K562 (cell line): ENCODE results near the gene FUCA1.

ENCODE experiments used
- POLR2G ChIP-seq: fragments of 200-400 bp; formaldehyde crosslinking; IDR thresholded peaks from 2 replicates; pipeline ENCODE4 v1.6.1; 2017; ENCODE audit warnings: low read depth, mild to moderate bottlenecking, antibody characterized with exemption, low read length, moderate library complexity
- TF ChIP-seq, protein P1 (sequence below): fragments of 450-650 bp; IDR thresholded peaks from 2 replicates; pipeline ENCODE4 v1.6.1; 2017; ENCODE audit warnings: antibody characterized with exemption

DNA sequence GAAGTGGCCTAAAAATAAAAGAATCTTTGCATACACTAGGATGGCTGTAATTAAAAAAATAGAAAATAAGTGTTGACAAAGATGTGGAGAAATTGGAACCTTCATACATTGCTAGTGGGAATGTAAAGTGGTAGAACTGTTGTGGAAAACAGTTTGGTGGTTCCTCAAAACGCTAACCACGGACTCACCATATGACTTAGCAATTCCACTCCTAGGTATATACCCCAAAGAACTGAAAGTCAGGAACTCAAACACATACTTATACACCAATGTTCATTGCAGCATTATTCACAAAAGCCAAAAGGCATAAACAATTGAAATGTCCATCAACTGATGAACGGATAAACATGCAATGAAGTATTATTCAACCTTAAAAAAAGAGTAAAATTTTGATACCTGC lies 32.1 kb downstream of the FUCA1 start:
- TF ChIP-seq, protein P1, sequence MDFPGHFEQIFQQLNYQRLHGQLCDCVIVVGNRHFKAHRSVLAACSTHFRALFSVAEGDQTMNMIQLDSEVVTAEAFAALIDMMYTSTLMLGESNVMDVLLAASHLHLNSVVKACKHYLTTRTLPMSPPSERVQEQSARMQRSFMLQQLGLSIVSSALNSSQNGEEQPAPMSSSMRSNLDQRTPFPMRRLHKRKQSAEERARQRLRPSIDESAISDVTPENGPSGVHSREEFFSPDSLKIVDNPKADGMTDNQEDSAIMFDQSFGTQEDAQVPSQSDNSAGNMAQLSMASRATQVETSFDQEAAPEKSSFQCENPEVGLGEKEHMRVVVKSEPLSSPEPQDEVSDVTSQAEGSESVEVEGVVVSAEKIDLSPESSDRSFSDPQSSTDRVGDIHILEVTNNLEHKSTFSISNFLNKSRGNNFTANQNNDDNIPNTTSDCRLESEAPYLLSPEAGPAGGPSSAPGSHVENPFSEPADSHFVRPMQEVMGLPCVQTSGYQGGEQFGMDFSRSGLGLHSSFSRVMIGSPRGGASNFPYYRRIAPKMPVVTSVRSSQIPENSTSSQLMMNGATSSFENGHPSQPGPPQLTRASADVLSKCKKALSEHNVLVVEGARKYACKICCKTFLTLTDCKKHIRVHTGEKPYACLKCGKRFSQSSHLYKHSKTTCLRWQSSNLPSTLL: no peak
- no peak for TF ChIP-seq POLR2G
